ENCODE data around the gene ABHD5.
A peak's percentile ranks its signal among the peaks of the same experiment; 100 is the strongest.

ABHD5 gene

DNA sequence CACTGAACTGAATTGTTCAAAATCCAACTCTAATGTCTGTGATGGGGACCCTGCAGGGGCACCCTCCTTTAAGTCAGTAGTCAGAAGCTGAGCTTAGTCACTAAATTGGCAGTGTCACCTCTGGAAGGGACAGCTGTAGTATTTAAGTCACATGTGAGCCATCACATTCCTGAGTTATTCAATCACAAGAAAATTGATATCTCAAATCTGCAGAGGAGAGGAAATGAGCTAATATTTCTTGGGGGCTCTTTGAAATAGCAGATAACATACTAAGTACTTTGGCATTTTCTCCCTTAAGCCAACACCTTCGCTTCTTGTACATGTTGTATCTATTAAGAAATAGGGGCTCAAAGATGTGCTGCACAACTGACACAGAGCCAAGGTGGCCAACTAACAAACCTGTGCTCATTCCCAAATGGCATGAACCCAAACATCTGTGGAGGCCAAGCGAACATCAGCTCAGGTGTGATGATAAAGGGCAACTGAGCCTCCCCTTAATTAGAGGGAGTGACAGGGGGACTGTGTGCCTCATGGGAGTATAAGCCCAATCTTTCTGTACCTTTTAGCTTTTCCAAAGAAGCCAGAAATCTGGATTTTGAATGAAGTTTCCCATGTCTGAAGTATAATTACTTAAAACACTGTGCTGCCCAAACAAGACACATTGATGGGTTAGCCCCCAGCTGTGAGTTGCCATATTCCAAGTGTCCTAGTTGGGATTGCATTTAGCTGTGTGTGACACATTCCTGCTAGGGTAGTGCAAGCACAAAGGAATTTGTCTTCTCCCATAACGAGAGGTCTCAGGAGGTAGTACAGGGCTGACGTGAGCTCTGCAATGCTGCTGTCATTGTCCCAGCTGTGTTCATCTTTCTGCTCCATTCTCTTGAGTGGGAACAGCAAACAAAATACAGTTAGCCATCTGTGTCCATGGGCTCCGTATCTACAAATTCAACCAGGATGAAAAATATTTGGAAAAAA is 63.3 kb downstream of the ABHD5 start:
- DNase-seq (ENCODE audit: low spot score in 2 of 2) = no peak
- peaks cover 26% of the 10 kb centered on the region for H3K27me3 Mint-ChIP-seq
- H3K27ac Mint-ChIP-seq (ENCODE audit: low read depth) = no peak overlapping the region
- peaks cover 16% of the 10 kb centered on the region for H3K4me1 Mint-ChIP-seq
- no peak for ATAC-seq (replicated peaks; ENCODE audit: extremely low read depth, poor library complexity, severe bottlenecking)
- H3K9me3 Mint-ChIP-seq = no peaks in the 10 kb centered on the region
- H3K36me3 Mint-ChIP-seq (ENCODE audit: insufficient read depth) = no peaks in the 10 kb centered on the region
- no peak overlapping the region for H3K4me3 Mint-ChIP-seq

GRCh38 chr3:43755516-43756200 is 64.9 kb downstream of the ABHD5 start:
- H3K9me3 Mint-ChIP-seq = no peaks in the 10 kb centered on the region
- peaks cover 20% of the 10 kb centered on the region for H3K27me3 Mint-ChIP-seq
- ATAC-seq (replicated peaks; ENCODE audit: extremely low read depth, poor library complexity, severe bottlenecking) (peak; percentile 97), DNase-seq (ENCODE audit: low spot score in 2 of 2) (peak in 1 of 2 donors; percentile 14)
- no peaks in the 10 kb centered on the region for H3K36me3 Mint-ChIP-seq (ENCODE audit: insufficient read depth)
- H3K4me3 Mint-ChIP-seq = peak overlapping the region; percentile 40
- peaks cover 16% of the 10 kb centered on the region for H3K4me1 Mint-ChIP-seq
- H3K27ac Mint-ChIP-seq (ENCODE audit: low read depth) = peak overlapping the region; percentile 30

GRCh38 chr3:43757666-43758321 is 67.1 kb downstream of the ABHD5 start:
- no peaks in the 10 kb centered on the region for H3K9me3 Mint-ChIP-seq
- H3K27me3 Mint-ChIP-seq = no peaks in the 10 kb centered on the region
- H3K36me3 Mint-ChIP-seq (ENCODE audit: insufficient read depth) = no peaks in the 10 kb centered on the region
- H3K27ac Mint-ChIP-seq (ENCODE audit: low read depth) = no peak overlapping the region
- peaks cover 16% of the 10 kb centered on the region for H3K4me1 Mint-ChIP-seq
- ATAC-seq (replicated peaks; ENCODE audit: extremely low read depth, poor library complexity, severe bottlenecking) (no peak), DNase-seq (ENCODE audit: low spot score in 2 of 2) (no peak)
- no peak overlapping the region for H3K4me3 Mint-ChIP-seq

DNA sequence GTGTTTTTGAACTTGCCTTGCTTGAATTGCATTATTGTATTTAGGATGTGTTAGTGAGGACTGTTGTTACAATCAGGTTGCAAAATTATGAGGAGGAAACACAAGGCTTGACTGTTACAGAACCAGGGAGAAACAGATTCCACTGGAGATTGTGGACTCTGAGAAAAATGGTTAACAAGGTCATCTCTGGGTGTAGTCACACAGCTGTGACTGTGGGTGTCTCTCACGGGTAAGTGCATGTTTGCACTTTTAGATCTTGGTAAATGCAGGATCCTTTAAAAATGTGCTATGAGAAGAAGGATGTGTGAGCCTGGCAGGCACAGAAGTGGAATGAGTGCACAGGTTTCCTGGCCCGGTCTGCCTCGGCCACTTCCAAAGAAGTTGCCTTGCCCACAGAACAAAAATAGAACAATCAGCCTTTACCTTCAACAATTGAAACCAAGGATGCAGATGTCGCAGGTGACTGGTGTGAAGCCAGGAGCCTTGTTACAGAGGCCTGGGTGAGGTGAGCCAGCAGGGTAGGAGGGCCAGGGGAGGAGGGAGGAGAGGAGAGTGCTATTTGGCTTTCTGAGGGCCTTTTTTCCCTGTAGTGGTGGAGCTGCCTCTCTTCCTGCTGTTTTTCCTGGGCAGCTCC is 68.0 kb downstream of the ABHD5 start:
- no peaks in the 10 kb centered on the region for H3K9me3 Mint-ChIP-seq
- no peaks in the 10 kb centered on the region for H3K36me3 Mint-ChIP-seq (ENCODE audit: insufficient read depth)
- ATAC-seq (replicated peaks; ENCODE audit: extremely low read depth, poor library complexity, severe bottlenecking) = no peak
- no peaks in the 10 kb centered on the region for H3K27me3 Mint-ChIP-seq
- H3K27ac Mint-ChIP-seq (ENCODE audit: low read depth) = no peak overlapping the region
- peaks cover 16% of the 10 kb centered on the region for H3K4me1 Mint-ChIP-seq
- DNase-seq (ENCODE audit: low spot score in 2 of 2) = no peak
- H3K4me3 Mint-ChIP-seq = no peak overlapping the region

GRCh38 chr3:43759297-43759782 is 68.6 kb downstream of the ABHD5 start:
- Mint-ChIP-seq H3K36me3 (ENCODE audit: insufficient read depth) (no peaks in the 10 kb centered on the region), H3K27me3 (no peaks in the 10 kb centered on the region), H3K9me3 (no peaks in the 10 kb centered on the region), H3K4me3 (no peak overlapping the region), H3K27ac (ENCODE audit: low read depth) (no peak overlapping the region), H3K4me1 (peaks cover 16% of the 10 kb centered on the region)
- no peak for DNase-seq (ENCODE audit: low spot score in 2 of 2)
- ATAC-seq (replicated peaks; ENCODE audit: extremely low read depth, poor library complexity, severe bottlenecking) = no peak

DNA sequence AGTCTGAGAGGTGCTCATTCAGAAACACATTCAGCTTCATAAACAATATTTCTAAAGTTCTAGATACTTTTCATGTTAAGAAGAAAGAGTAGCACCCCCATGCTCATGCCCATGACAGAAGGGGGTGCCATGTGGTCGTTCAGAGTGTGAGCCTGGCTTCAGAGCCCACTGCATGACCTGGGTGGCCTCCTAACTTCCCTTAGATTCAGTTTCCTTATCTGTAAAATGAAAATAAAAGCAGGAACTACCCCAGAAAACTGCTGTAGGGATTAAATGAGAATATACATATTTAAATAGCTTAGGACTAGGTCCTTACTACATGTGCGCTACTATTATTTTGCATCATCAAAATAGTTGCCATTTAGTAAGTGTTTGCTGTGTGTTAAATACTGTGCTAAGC is 69.2 kb downstream of the ABHD5 start:
- H3K27me3 Mint-ChIP-seq = no peaks in the 10 kb centered on the region
- peaks cover 15% of the 10 kb centered on the region for H3K4me1 Mint-ChIP-seq
- H3K9me3 Mint-ChIP-seq = no peaks in the 10 kb centered on the region
- no peak overlapping the region for H3K27ac Mint-ChIP-seq (ENCODE audit: low read depth)
- no peak overlapping the region for H3K4me3 Mint-ChIP-seq
- H3K36me3 Mint-ChIP-seq (ENCODE audit: insufficient read depth) = no peaks in the 10 kb centered on the region
- ATAC-seq (replicated peaks; ENCODE audit: extremely low read depth, poor library complexity, severe bottlenecking) = no peak
- DNase-seq (ENCODE audit: low spot score in 2 of 2) = no peak

DNA sequence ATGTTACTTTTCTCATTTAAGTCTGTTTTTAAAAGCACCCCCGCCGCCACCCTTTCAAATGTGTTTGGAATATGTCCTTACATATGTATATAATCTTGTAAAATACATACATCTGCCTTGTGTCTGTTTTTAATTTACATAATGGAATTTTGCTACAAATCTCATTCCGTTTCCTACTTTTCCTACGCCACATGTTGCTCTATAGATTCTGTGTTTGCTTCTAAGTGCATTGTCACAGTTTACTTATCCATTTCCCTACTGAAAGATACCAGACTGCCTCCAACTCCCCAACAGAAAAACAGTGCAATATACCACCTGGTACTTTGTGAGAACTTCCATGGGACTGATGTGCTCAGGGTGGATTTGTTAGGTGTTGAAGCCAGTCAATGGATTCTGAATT is 70.2 kb downstream of the ABHD5 start:
- Mint-ChIP-seq H3K27ac (ENCODE audit: low read depth) (no peak overlapping the region), H3K27me3 (no peaks in the 10 kb centered on the region), H3K4me1 (peaks cover 5% of the 10 kb centered on the region), H3K36me3 (ENCODE audit: insufficient read depth) (no peaks in the 10 kb centered on the region), H3K9me3 (no peaks in the 10 kb centered on the region), H3K4me3 (no peak overlapping the region)
- ATAC-seq (replicated peaks; ENCODE audit: extremely low read depth, poor library complexity, severe bottlenecking) (no peak), DNase-seq (ENCODE audit: low spot score in 2 of 2) (no peak)

GRCh38 chr3:43762451-43762850 is 71.7 kb downstream of the ABHD5 start:
- no peaks in the 10 kb centered on the region for H3K36me3 Mint-ChIP-seq (ENCODE audit: insufficient read depth)
- H3K27me3 Mint-ChIP-seq = no peaks in the 10 kb centered on the region
- ATAC-seq (replicated peaks; ENCODE audit: extremely low read depth, poor library complexity, severe bottlenecking) (no peak), DNase-seq (ENCODE audit: low spot score in 2 of 2) (no peak)
- no peaks in the 10 kb centered on the region for H3K9me3 Mint-ChIP-seq
- no peak overlapping the region for H3K27ac Mint-ChIP-seq (ENCODE audit: low read depth)
- no peak overlapping the region for H3K4me3 Mint-ChIP-seq
- no peaks in the 10 kb centered on the region for H3K4me1 Mint-ChIP-seq

DNA sequence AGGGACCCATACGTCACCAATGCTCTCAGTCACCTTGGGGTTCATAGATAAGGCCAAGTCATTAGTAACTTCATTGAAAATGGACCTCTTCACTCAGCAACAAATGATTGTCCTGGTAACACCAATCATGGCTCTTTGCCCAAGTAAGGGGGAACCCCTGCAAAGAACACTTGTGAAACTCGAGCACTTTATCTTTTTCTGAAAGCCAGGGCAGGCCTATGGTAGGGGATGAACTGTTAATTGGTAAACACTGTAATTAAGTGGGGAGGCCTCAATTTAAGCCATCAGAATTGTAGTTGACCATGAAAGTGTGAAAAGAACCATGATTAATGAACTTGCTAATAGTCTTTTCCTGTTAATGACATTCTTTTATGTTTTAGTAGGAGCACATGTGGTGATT is 73.3 kb downstream of the ABHD5 start:
- ATAC-seq (replicated peaks; ENCODE audit: extremely low read depth, poor library complexity, severe bottlenecking) (no peak), DNase-seq (ENCODE audit: low spot score in 2 of 2) (no peak)
- Mint-ChIP-seq H3K4me1 (peaks cover 1% of the 10 kb centered on the region), H3K9me3 (no peaks in the 10 kb centered on the region), H3K4me3 (no peak overlapping the region), H3K27ac (ENCODE audit: low read depth) (no peak overlapping the region), H3K27me3 (peaks cover 9% of the 10 kb centered on the region), H3K36me3 (ENCODE audit: insufficient read depth) (no peaks in the 10 kb centered on the region)

GRCh38 chr3:43764471-43764870 is 73.7 kb downstream of the ABHD5 start:
- ATAC-seq (replicated peaks; ENCODE audit: extremely low read depth, poor library complexity, severe bottlenecking) = no peak
- no peaks in the 10 kb centered on the region for H3K36me3 Mint-ChIP-seq (ENCODE audit: insufficient read depth)
- no peaks in the 10 kb centered on the region for H3K9me3 Mint-ChIP-seq
- H3K4me3 Mint-ChIP-seq = no peak overlapping the region
- H3K27ac Mint-ChIP-seq (ENCODE audit: low read depth) = no peak overlapping the region
- peaks cover 9% of the 10 kb centered on the region for H3K27me3 Mint-ChIP-seq
- peaks cover 5% of the 10 kb centered on the region for H3K4me1 Mint-ChIP-seq
- no peak for DNase-seq (ENCODE audit: low spot score in 2 of 2)

GRCh38 chr3:43765521-43765971 is 74.8 kb downstream of the ABHD5 start:
- Mint-ChIP-seq H3K4me3 (no peak overlapping the region), H3K36me3 (ENCODE audit: insufficient read depth) (no peaks in the 10 kb centered on the region), H3K9me3 (no peaks in the 10 kb centered on the region), H3K27me3 (peaks cover 9% of the 10 kb centered on the region), H3K27ac (ENCODE audit: low read depth) (no peak overlapping the region), H3K4me1 (peaks cover 16% of the 10 kb centered on the region)
- DNase-seq (ENCODE audit: low spot score in 2 of 2) (no peak), ATAC-seq (replicated peaks; ENCODE audit: extremely low read depth, poor library complexity, severe bottlenecking) (no peak)

Measured in central memory CD8-positive, alpha-beta T cell (primary cell).